DMS114 treated with DMSO at 0.1 percent for 48 hours (cell line): ENCODE measurements around the gene DMRT1.
A peak's percentile ranks its signal among the peaks of the same experiment; 100 is the strongest.

Source experiments
- DNase-seq: peaks from one replicate; lab custom pipeline; 2025; ENCODE audit not compliant: unreplicated experiment; lab: John Stamatoyannopoulos, UW

Gene DMRT1

DNA sequence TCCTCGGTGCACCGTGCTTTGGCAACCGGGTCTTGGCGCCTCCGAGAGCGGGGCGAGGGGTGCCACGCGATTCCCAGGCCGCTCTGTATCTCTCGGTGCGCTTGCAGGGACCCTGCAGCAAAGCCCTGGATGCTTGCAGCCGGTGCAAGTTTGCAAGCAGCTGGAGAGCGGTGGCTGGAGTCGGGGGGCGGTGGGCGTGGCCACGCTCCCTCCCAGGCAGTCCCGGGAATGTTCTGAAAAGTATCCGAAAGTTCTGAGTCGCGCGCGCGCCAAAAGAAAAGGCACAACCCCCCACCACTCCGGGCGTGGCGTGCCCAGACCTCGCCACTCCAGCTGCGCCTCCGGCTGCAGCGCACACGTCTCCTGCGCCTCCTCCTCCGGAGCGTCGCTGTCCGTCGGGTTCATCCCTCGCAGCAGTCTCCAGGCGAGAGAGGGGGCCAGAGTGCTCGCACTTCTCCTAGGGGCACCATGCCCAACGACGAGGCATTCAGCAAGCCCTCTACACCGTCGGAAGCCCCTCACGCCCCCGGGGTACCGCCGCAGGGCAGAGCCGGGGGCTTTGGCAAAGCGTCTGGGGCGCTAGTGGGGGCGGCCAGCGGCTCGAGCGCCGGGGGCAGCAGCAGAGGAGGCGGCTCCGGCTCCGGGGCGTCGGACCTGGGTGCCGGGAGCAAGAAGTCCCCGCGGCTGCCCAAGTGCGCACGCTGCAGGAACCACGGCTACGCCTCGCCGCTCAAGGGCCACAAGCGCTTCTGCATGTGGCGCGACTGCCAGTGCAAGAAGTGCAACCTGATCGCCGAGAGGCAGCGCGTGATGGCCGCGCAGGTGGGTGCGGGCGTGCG is at the start of gene DMRT1:
Gene DMRT1 (plus strand): TSS at position 327 of the 839 bp plus-strand sequence. CDS start 142 bp downstream, at position 469.
- DNase-seq, result no peak

GRCh38 chr9:792331-793260 is 48.9 kb upstream of the DMRT1 start:
- DNase-seq, result no peak

DNA sequence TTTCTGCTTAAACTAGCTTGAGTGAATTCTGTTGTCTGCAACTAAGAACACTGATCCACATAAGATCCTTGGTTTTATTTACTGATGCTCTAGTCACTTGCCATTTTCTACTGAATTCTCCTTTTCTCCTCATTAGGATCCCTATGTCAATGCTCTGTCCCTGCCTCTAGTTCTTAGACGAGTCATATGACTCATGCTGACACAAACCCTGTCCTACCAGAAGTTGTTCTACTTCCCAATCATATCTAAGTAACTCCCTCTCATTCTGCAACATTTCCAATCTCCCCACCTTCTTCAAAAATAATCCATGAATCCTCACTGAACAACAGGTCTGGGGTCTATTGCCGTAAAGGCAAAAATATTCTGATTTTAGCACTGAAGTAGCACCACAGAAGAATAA is 47.1 kb upstream of the DMRT1 start:
- no peak for DNase-seq

DNA sequence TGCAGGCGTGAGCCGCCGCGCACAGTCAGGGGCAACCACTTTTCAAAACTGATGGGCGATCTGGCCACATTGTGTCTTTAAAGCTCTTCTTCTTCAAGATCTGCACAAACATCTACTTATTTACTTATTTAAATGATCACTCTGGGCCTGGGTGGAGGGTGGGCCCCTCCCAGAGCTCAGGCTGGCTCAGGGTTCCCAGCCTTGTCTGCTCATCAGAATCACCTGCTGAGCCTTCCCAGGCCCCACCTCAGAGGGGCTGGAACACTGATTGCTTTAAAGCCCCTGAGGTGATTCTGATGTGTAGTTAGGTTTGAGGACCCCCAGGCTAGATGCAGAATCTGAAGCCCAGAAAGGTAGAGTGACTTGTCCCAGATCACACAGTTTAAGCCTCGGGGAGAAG is 45.6 kb upstream of the DMRT1 start:
- no peak for DNase-seq

DNA sequence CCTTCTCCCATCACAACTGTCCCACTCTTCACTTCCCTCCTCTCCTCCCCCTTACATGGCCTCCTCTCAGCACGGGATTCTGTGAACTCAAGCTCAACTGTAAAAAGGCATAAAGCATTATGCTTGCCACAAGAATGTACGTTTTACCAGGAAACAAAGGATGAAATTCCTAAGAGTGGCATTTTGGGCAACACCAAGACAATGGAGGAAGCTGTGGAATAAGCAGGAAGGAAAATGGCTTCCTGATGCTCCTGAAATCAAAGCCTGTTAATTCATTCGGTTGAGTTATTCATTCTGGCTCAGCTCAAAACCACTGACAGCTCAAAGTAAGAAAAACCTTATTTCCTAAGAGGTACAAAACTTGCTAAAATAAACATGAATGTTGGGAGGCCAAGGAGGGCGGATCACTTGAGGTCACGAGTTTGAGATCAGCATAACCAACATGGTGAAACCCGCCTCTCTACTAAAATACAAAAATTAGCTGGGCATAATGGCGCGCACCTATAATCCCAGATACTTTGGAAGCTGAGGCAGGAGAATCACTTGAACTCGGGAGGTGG is 40.8 kb upstream of the DMRT1 start:
- DNase-seq, result no peak

DNA sequence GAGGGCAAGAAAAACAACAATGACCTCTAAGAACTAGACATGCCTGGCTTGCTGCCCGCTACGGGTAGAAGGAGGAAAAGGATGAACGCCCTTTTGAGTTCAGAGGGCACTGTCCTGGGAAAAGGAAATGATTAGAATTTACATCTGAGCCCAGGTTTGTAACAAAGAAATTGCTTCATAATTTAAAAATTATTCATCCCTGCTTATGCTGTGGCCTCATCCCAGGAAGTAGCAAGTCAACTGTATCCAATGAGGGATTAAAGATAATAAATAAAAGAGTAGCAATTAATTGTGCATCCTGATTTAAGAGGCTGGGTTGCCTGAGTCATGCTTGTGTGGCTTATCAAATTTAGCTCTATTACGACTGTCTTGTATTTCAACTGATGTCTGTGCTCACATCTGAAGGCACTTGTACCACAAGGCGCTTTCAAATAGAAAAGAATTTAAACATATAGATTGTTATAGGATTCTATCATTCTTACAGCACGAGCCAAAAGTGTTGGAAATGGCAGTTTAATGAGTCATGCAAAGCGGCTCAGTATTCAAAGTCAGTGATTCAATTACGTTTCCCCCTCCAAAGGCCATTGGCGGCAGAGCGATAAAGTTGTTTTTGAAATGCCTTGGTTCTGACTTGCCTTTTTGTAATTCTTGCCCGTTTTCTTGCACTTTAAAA is 40.0 kb upstream of the DMRT1 start:
- no peak for DNase-seq

DNA sequence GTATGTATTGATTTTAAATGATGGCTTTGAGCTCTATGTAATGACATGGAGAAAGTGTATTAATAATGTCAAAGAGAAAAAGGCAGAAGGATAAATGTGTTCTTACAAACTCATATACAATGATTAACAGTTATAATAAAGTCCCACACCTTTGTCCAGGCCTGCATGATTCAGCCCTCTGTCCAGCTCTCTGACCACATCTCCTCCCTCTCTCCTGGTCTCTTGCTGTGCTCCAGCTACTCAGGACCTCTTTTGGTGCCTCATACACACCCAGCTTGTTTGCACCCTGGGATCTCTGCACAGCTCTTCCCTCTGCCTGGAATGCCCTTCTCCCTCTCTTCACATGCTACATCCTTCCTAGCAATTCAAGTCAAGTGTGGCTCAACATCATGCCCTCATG is 37.5 kb upstream of the DMRT1 start:
- no peak for DNase-seq

GRCh38 chr9:805151-805550 is 36.3 kb upstream of the DMRT1 start:
- no peak for DNase-seq

DNA sequence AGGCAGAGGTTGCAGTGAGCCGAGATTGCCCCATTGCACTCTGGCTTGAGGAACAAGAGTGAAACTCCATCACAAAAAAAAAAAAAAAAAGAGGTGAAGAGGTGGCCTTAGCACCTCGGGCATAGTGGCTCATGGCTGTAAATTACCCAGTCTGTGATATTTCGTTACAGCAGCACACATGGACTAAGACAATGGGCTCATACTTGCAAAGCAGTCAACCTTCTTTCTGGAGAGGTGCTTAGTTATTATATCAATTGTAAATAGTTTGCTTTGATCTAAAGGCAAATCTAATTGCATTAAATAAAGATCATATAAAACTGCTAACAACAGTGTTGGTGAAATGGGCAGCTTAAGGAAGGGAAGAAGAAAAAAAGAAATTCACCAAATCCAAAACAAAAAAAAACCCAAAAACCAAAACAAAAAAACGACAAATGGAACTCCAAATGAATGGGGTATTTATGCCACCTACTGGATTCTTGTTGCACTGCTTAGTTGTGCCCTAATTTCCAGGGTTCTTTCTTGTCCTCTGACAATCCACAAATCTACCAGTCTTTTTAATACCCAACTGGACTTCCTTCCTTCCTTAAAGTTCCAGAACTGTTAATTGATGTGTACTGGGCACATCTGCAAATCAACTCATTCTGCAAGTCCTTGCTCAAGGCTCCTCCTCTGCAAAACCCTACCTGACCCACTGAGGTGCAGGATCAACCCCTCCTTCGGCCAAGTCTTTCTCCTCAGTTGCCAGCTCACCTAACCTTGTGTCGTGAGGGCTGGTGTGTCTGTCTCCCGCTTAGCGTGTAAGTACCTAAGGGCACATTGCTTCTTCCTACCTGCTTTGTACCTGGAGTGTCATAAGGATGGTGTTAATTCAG is 35.0 kb upstream of the DMRT1 start:
- DNase-seq, result peak; percentile 18

- no peak for DNase-seq
Measured at GRCh38 chr9:811106-811531, 30.4 kb upstream of the DMRT1 start.

DNA sequence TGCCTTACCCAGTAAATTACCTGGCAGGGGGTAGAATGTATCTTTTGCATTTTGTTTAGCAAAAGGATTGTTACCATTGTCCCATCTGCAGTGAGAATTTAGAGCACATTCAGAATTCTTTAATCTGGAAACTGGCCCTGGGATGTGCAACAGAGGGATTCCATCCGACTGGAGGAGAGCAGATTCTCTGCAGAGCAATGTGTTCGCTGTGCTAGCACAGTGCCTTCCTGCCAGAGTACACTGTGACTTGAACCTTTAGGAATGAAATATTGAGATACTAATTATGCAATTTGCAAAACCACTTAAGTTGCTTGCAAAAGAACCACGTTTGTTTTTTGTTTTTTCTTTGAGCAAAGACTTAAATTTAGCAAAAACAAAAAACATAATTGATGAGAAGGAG is 22.5 kb upstream of the DMRT1 start:
- no peak for DNase-seq

DNA sequence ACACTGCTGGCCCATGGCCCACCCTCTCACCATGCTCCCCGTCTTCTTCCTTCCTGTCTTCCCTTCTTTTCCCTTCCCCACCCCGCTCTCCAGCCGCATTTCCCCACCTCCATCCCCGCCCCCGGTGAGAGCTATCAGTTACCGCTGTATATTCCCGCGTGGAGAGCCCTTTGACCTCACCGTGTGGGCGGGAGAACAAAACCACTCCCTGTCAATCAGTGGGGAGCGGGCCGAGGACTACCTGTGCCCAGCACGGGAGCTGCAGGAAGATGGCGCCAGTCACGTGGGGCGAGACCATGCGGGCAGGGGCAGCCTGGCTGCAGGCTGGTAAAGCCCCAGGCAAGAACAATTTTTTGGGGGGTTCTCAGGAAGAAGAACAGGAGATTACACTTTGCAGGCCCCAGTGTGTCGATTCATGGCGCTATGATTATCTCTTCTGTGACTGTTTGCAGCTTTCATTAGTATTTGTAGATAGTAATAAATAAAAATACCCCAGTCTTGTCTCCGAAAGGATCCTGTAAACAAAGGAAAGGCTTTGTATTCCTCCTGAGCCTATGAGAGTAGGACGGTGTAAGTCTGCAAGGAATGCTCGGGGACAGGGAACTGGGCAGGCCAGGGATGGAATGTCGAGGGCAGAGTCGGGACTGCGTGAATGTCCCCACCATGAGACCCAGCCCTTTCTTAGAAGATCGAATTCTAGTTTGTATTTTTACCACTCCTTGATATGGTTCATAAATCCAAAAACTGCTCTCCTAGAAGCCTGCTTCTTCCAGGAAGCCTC is 14.8 kb upstream of the DMRT1 start:
- DNase-seq, result no peak

- DNase-seq, result no peak
Measured at GRCh38 chr9:840343-840742, 1.2 kb upstream of the DMRT1 start.

DNA sequence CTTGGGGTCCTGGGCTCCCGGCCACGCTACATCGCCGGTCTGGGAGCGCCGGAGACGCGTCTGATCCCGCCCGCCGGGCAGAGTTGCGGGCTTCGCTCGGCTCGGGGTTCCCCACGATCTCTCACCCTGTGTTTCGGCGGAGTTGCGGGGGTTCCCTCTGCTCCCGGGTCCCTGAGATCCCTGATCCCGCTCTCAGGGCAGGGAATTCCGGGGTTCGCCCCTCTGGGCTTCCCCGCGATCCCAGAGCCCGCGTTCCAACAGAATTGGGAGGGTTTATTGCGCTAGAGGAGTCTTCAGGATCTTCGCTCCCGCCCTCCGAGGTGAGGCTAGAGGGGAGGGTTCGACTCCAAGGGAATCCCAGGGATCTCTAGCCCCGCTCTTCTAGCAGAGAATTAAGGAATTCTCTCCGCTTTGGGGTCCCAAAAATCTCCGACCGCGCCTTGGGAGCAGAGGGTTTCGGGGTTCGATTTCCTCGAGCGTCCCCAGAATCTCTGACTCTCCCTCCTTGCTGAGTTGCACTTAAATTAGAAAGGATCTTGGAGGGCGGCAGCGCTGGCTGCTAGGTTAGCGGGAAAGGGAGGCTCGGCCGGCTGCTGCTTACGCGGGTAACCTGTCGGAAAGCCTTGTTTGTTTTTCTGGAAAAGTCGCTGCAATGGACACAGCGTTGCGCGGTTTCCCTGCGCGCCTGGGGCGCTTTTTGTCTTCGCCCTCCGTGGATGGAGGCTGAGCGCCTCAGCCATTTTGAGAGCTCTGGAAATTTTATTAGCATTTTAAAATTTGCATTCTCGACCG is 1.3 kb downstream of the DMRT1 start:
- DNase-seq, result no peak

DNA sequence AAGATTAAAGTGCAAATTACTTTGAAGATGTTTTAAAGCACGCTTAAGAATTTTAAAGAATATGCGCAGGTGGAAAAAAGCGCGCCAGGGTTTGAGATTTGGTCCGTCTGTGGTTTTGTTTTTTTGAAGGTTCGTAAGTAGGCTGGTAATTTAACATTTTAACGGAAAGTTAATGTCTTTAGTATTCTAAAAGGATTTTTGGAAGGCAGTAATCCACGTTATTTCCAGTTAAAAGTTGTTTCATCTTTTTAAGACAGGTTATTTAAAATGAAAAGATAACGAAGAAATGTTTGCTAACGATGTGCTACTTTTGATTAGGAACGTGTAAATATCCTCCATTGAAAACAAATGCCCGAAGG is 1.9 kb downstream of the DMRT1 start:
- DNase-seq, result peak; percentile 29

GRCh38 chr9:846852-847251 is 5.4 kb downstream of the DMRT1 start:
- DNase-seq, result no peak

DNA sequence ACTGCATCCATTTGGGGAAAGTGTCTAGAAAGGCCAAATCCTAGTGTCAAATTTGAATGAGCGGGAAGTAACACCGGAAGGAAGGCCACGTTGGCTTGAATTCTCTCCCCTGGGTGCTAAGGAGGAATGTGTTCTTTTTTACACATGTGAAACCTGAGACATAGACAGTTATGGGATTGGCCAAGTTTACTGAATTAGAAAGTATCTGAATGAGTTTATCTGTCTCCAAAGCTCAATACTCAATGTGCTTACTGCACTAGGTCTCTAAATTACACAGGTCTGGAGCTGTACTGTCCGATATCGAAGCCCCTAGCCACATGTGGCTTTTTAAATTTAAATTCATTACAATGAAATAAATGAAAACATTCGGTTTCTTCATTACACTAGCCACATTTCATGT is 6.0 kb downstream of the DMRT1 start:
- no peak for DNase-seq

DNA sequence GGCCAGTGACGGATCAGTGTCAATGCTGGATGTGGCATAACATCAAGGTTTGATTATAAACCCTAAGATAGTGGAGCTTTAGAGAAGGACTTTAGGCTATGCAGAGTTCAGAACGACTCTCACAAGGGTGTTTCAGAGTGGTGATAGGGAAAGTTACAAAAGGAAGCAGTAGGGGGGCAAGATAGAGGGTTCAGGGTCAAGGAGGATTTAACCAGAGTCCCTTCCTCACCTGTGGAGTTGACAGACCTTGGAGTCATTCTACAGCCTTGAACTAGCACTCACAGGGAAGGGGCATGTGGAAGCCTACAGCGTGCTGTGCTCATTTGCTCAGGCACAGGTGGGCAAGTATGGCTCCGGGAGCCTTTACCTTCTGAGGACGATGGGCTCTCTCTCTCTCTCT is 7.9 kb downstream of the DMRT1 start:
- no peak for DNase-seq

- no peak for DNase-seq
Measured at GRCh38 chr9:852539-852938, 11.0 kb downstream of the DMRT1 start.
